NAMALWA (cell line): Measurements from ENCODE around the gene AHCYL1.
A peak's percentile ranks its signal among the peaks of the same experiment; 100 is the strongest.

Source experiments
- DNase-seq: peaks from one replicate; pipeline ENCODE4 v3.0.0-alpha.2; 2015; ENCODE audit warnings: low spot score

Gene AHCYL1

GRCh38 chr1:109976762-109977161, 7.8 kb upstream of the AHCYL1 start:
- no peak for DNase-seq

GRCh38 chr1:109977225-109977624, 7.3 kb upstream of the AHCYL1 start:
- DNase-seq: no peak

- DNase-seq: no peak
These were observed 6.7 kb upstream of the AHCYL1 start for GRCh38 chr1:109977657-109978378.

- DNase-seq: no peak
These were observed 5.6 kb upstream of the AHCYL1 start for GRCh38 chr1:109978761-109979488.

GRCh38 chr1:109979489-109980091, 5.0 kb upstream of the AHCYL1 start:
- no peak for DNase-seq

GRCh38 chr1:109980324-109981003, 4.1 kb upstream of the AHCYL1 start:
- DNase-seq: no peak

GRCh38 chr1:109981004-109981335, 3.6 kb upstream of the AHCYL1 start:
- no peak for DNase-seq

- no peak for DNase-seq
These were observed 980 bp upstream of the AHCYL1 start for GRCh38 chr1:109983380-109984189.

GRCh38 chr1:109984190-109984455, 442 bp upstream of the AHCYL1 start:
- no peak for DNase-seq

- no peak for DNase-seq
These were observed 885 bp downstream of the AHCYL1 start for GRCh38 chr1:109985247-109986053.

GRCh38 chr1:109986054-109986444, 1.5 kb downstream of the AHCYL1 start:
- DNase-seq: peak; percentile 18

GRCh38 chr1:109988349-109988914, 3.9 kb downstream of the AHCYL1 start:
- DNase-seq: no peak

GRCh38 chr1:109989506-109990301, 5.1 kb downstream of the AHCYL1 start:
- peak; percentile 35 for DNase-seq

GRCh38 chr1:109990302-109990653, 5.7 kb downstream of the AHCYL1 start:
- no peak for DNase-seq

GRCh38 chr1:109991400-109991925, 6.9 kb downstream of the AHCYL1 start:
- DNase-seq: no peak

- no peak for DNase-seq
These were observed 9.3 kb downstream of the AHCYL1 start for GRCh38 chr1:109993885-109994284.

- DNase-seq: no peak
These were observed 10.1 kb downstream of the AHCYL1 start for GRCh38 chr1:109994654-109995053.

- no peak for DNase-seq
These were observed 11.0 kb downstream of the AHCYL1 start for GRCh38 chr1:109995536-109995935.

GRCh38 chr1:109996476-109996875, 11.9 kb downstream of the AHCYL1 start:
- no peak for DNase-seq
